Mammary epithelial cell (primary cell): Measurements from ENCODE around the gene DSG3.

Experiments
- CTCF ChIP-seq, 2 donors: IDR thresholded peaks in 1 of 2; conservative IDR thresholded peaks in 1 of 2; 2 replicates each; pipeline ENCODE4 v1.5.1; 2011 to 2012; ENCODE audit warnings: inconsistent platforms in 2 of 2, low read length in 2 of 2, mild to moderate bottlenecking in 2 of 2, control low read depth in 1 of 2, low read depth in 1 of 2; ENCODE audit not compliant: insufficient read depth in 1 of 2; ENCODE audit errors: extremely low read depth in 1 of 2
- EZH2 ChIP-seq: IDR thresholded peaks from 2 replicates; pipeline ENCODE4 v1.6.1; 2012; ENCODE audit warnings: low read length, inconsistent platforms, borderline replicate concordance

- TF ChIP-seq CTCF (conservative IDR thresholded peaks at IDR 0.05 in 1 of 2, IDR thresholded peaks at IDR 0.05 in 1 of 2; ENCODE audit: extremely low read depth in 1 of 2, insufficient read depth in 1 of 2, low read depth in 1 of 2, low read length in 2 of 2) (no peak), EZH2 (no peak)
Measured at GRCh38 chr18:31399306-31400032, 48.1 kb upstream of the DSG3 start.
